ENCODE results near the gene ZNF606.

DNA sequence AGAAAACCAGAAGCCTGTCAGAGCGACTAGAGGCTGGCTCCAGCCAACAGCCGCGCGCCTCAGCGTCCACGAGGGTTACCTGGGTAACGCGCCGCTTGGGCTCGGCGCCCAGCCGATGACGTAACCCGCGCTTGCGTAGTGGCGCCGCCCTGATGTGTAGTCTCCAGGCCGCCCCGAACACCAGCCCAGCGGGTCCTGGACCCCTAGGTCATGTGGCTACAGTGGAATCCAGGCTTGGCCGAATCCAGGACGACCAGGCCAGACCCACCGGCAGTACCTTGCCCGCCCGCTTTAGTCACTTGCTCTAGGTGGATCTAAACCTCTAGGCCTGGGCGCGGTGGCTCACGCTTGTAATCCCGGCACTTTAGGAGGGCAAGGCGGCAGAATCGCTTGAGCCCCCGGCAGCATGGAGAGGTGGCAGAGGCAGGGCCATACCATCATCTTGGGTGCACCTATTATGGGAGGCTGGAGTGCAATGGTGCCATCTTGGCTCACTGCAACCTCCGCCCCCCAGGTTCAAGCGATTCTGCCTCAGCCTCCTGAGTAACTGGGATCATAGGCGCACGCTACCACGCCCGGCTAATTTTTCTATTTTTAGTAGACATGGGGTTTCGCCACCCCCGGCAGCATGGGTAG is 7.2 kb upstream of the ZNF606 start:
- TF ChIP-seq POLR2A (conservative IDR thresholded peaks at IDR 0.05) = no peak
- no peak for TF ChIP-seq NCOA6 (IDR thresholded peaks at IDR 0.05)
- TF ChIP-seq KLF16 (IDR thresholded peaks at IDR 0.05) = no peak
- TF ChIP-seq, protein P1, sequence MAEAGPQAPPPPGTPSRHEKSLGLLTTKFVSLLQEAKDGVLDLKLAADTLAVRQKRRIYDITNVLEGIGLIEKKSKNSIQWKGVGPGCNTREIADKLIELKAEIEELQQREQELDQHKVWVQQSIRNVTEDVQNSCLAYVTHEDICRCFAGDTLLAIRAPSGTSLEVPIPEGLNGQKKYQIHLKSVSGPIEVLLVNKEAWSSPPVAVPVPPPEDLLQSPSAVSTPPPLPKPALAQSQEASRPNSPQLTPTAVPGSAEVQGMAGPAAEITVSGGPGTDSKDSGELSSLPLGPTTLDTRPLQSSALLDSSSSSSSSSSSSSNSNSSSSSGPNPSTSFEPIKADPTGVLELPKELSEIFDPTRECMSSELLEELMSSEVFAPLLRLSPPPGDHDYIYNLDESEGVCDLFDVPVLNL (CRISPR knock-in tag; IDR thresholded peaks at IDR 0.05; ENCODE audit: low read depth) = no peak
- peak; percentile 11; the same call in 1 of the 2 replicates for TF ChIP-seq NFIC (IDR thresholded peaks at IDR 0.05)
- no peak for TF ChIP-seq EZH2 (IDR thresholded peaks at IDR 0.05; ENCODE audit: borderline replicate concordance, low read depth, low read length)
- no peak for TF ChIP-seq EP300 (IDR thresholded peaks at IDR 0.05; ENCODE audit: low read length)
- no peak for TF ChIP-seq MYC (IDR thresholded peaks at IDR 0.05; ENCODE audit: low read depth, low read length)
- TF ChIP-seq MYC (CRISPR knock-in tag; IDR thresholded peaks at IDR 0.05; ENCODE audit: borderline replicate concordance, low read depth) = no peak
- TF ChIP-seq, protein P2, sequence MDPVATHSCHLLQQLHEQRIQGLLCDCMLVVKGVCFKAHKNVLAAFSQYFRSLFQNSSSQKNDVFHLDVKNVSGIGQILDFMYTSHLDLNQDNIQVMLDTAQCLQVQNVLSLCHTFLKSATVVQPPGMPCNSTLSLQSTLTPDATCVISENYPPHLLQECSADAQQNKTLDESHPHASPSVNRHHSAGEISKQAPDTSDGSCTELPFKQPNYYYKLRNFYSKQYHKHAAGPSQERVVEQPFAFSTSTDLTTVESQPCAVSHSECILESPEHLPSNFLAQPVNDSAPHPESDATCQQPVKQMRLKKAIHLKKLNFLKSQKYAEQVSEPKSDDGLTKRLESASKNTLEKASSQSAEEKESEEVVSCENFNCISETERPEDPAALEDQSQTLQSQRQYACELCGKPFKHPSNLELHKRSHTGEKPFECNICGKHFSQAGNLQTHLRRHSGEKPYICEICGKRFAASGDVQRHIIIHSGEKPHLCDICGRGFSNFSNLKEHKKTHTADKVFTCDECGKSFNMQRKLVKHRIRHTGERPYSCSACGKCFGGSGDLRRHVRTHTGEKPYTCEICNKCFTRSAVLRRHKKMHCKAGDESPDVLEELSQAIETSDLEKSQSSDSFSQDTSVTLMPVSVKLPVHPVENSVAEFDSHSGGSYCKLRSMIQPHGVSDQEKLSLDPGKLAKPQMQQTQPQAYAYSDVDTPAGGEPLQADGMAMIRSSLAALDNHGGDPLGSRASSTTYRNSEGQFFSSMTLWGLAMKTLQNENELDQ (CRISPR knock-in tag; IDR thresholded peaks at IDR 0.05; ENCODE audit: borderline replicate concordance) = no peak
- TF ChIP-seq GABPB1 (CRISPR knock-in tag; IDR thresholded peaks at IDR 0.05) = no peak
- TF ChIP-seq ZEB2 (IDR thresholded peaks at IDR 0.05) = no peak
- no peak for TF ChIP-seq TRIM24 (IDR thresholded peaks at IDR 0.05)
- TF ChIP-seq BRCA1 (IDR thresholded peaks at IDR 0.05) = no peak
- TF ChIP-seq BRCA1 (CRISPR knock-in tag; IDR thresholded peaks at IDR 0.05) = no peak
- TF ChIP-seq, protein P3, sequence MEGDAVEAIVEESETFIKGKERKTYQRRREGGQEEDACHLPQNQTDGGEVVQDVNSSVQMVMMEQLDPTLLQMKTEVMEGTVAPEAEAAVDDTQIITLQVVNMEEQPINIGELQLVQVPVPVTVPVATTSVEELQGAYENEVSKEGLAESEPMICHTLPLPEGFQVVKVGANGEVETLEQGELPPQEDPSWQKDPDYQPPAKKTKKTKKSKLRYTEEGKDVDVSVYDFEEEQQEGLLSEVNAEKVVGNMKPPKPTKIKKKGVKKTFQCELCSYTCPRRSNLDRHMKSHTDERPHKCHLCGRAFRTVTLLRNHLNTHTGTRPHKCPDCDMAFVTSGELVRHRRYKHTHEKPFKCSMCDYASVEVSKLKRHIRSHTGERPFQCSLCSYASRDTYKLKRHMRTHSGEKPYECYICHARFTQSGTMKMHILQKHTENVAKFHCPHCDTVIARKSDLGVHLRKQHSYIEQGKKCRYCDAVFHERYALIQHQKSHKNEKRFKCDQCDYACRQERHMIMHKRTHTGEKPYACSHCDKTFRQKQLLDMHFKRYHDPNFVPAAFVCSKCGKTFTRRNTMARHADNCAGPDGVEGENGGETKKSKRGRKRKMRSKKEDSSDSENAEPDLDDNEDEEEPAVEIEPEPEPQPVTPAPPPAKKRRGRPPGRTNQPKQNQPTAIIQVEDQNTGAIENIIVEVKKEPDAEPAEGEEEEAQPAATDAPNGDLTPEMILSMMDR (IDR thresholded peaks at IDR 0.05 in 2 of 3, conservative IDR thresholded peaks at IDR 0.05 in 1 of 3; ENCODE audit: insufficient read depth in 2 of 3, low read depth in 1 of 3, low read length in 3 of 3) = no peak
